ENCODE measurements around the gene YWHAE.

- TF ChIP-seq CTCF (IDR thresholded peaks at IDR 0.05): no peak
- no peak for TF ChIP-seq POLR2A (IDR thresholded peaks at IDR 0.05)
These were observed 8.4 kb downstream of the YWHAE start for GRCh38 chr17:1391577-1391976.
